Measurements from ENCODE around the gene ZNF564.

- TF ChIP-seq CTCF (IDR thresholded peaks at IDR 0.05; ENCODE audit: low read length) (no peak), EZH2 (IDR thresholded peaks at IDR 0.05; ENCODE audit: borderline replicate concordance, low read length) (no peak)
Observed at GRCh38 chr19:12494260-12494860, 56.9 kb downstream of the ZNF564 start.
